Muscle of back (tissue), 11 donors: ENCODE measurements around the gene PDE6D. TPM values are rescaled to one million over a fixed set of nuclear protein-coding genes. Genes with fewer than 3 reads are reported as not detected.

Experiments
- DNase-seq, 3 donors: peaks; one replicate each; pipeline versions ENCODE4 v3.0.0 to v3.0.0-alpha.2; 2013
- polyA plus RNA-seq, 10 donors: library from polyadenylated mRNA; unstranded; fragments of 120-200 nt; gene quantifications; one replicate each; pipeline ENCODE4 v1.2.1, GENCODE V29; 2013; ENCODE audit not compliant: insufficient read length in 10 of 10

The PDE6D gene
- polyA plus RNA-seq, 10 donors, result 16.4 to 23.8 (median 19.5) TPM

- DNase-seq, result peak in 1 of 3 donors; percentile 10
These were observed 95.5 kb downstream of the PDE6D start for GRCh38 chr2:231685349-231686191.

- peak in 1 of 3 donors; percentile 56 for DNase-seq
These were observed 96.5 kb downstream of the PDE6D start for GRCh38 chr2:231684314-231685223.

GRCh38 chr2:231683292-231684235 lies 97.5 kb downstream of the PDE6D start:
- DNase-seq, result peak in 1 of 3 donors; percentile 44

- DNase-seq, result peak in 1 of 3 donors; percentile 48
These were observed 98.3 kb downstream of the PDE6D start for GRCh38 chr2:231682603-231683291.

Other genes starting within 250 kb of the PDE6D start
- gene TEX44, start 188.4 kb downstream of the PDE6D start, polyA plus RNA-seq, result not detected
- 100 to 1,000 TPM; 528 to 925 (median 619) TPM for gene PTMA, start 72.8 kb downstream of the PDE6D start, polyA plus RNA-seq
- 10 to 100 TPM; 30.8 to 41.9 (median 36.9) TPM for gene COPS7B, start 5.2 kb upstream of the PDE6D start, polyA plus RNA-seq
- gene NPPC, start 145.1 kb upstream of the PDE6D start, polyA plus RNA-seq, result 1 to 10 TPM in 8 of 10 donors, under 1 TPM in 2; 0.90 to 8.3 (median 3.3) TPM
- gene DIS3L2, start 180.4 kb upstream of the PDE6D start, polyA plus RNA-seq, result 10 to 100 TPM; 19.2 to 27.2 (median 23.7) TPM